ENCODE results near the gene PLEKHA6. TPM values are rescaled to one million over a fixed set of nuclear protein-coding genes. Genes with fewer than 3 reads are reported as not detected.
A peak's percentile ranks its signal among the peaks of the same experiment; 100 is the strongest.

The PLEKHA6 gene
- total RNA-seq, 1 experiment from 2014 or later = 2.1 TPM

- H3K27ac ChIP-seq (ENCODE audit: insufficient read length, low read depth, low read length) = no peak overlapping the region
- H3K9ac ChIP-seq (ENCODE audit: extremely low read depth, insufficient read length, low read length) = peak overlapping the region; percentile 30
- peak overlapping the region; percentile 91 for H2AFZ ChIP-seq (ENCODE audit: low read length)
- peaks cover 17% of the 10 kb centered on the region; the same call in 1 of the 2 replicates for H3K27me3 ChIP-seq (ENCODE audit: insufficient read depth, low read length)
- no peak overlapping the region for H4K5ac ChIP-seq (ENCODE audit: insufficient read length, low read depth, low read length)
- no peak overlapping the region for H3K4ac ChIP-seq (ENCODE audit: low read depth, low read length)
- no peak overlapping the region for H2BK20ac ChIP-seq (ENCODE audit: low read depth, low read length, poor library complexity, severe bottlenecking)
- H2BK15ac ChIP-seq (ENCODE audit: low read depth, low read length) = no peak overlapping the region
- H2BK120ac ChIP-seq (ENCODE audit: low read depth, low read length, poor library complexity, severe bottlenecking) = no peak overlapping the region
- H3K4me1 Mint-ChIP-seq = peaks cover 8 to 9% of the 10 kb centered on the region in 2 experiments
- H3K36me3 Mint-ChIP-seq (ENCODE audit: insufficient read depth in 1 of 3, low read depth in 3 of 3) = no peaks in the 10 kb centered on the region
- H2BK12ac ChIP-seq (ENCODE audit: insufficient read length, low read depth, low read length) = no peak overlapping the region
- H3K79me2 ChIP-seq (ENCODE audit: insufficient read depth, low read length) = no peaks in the 10 kb centered on the region
- no peak overlapping the region for H3K18ac ChIP-seq (ENCODE audit: insufficient read length, low read depth, low read length)
- H3K79me1 ChIP-seq (ENCODE audit: insufficient read depth, low read depth, low read length, poor library complexity, severe bottlenecking) = no peaks in the 10 kb centered on the region
- H3K9me3 Mint-ChIP-seq = no peaks in the 10 kb centered on the region
- peaks cover 2% of the 10 kb centered on the region for H4K20me1 ChIP-seq (ENCODE audit: control insufficient read depth, insufficient read depth, insufficient read length)
- TF ChIP-seq CTCF (conservative IDR thresholded peaks at IDR 0.05) = no peak; the same call in 2 of the 3 replicates
- H2AK5ac ChIP-seq (ENCODE audit: insufficient read length, low read length) = no peak overlapping the region
- peaks cover 36% of the 10 kb centered on the region for H3K27me3 Mint-ChIP-seq (ENCODE audit: low read depth)
- H4K91ac ChIP-seq (ENCODE audit: insufficient read length, low read depth, low read length) = no peak overlapping the region
- no peaks in the 10 kb centered on the region for H3K9me3 ChIP-seq (ENCODE audit: control insufficient read depth, low read depth, low read length)
- no CpG with 5 or more reads among the region's 55 CpGs for WGBS (ENCODE audit: extremely low coverage, insufficient read length, low lambda C conversion rate)
- H3K23me2 ChIP-seq (ENCODE audit: insufficient read length, low read depth, low read length, poor library complexity, severe bottlenecking) = peaks cover 10% of the 10 kb centered on the region
- no peak overlapping the region for H3K56ac ChIP-seq (ENCODE audit: insufficient read length, low read depth, low read length)
- H3T11ph ChIP-seq (ENCODE audit: low read length) = no peak overlapping the region
- peak overlapping the region in 1 of 3 experiments; percentile 66; a peak in 1 of 7 replicates for H3K27ac Mint-ChIP-seq
- H3K4me3 Mint-ChIP-seq = peak overlapping the region; percentile 72 to 86
- H4K8ac ChIP-seq (replicated peaks; ENCODE audit: insufficient read length, low read depth, low read length) = no peak overlapping the region
- no peak overlapping the region for H3K23ac ChIP-seq (ENCODE audit: insufficient read length, low read depth, low read length)
- peak overlapping the region; percentile 60 for H3K4me2 ChIP-seq (ENCODE audit: insufficient read depth, insufficient read length, low read length)
- peak; percentile 79 for DNase-seq
- peaks cover 2% of the 10 kb centered on the region; the same call in 1 of the 2 replicates for H3K4me1 ChIP-seq (ENCODE audit: insufficient read depth, low read length)
- no peak overlapping the region for H2BK5ac ChIP-seq (ENCODE audit: insufficient read length, low read length)
- H3K14ac ChIP-seq (ENCODE audit: insufficient read depth, low read length) = peak overlapping the region; percentile 74
These were observed 18.3 kb upstream of the PLEKHA6 start for GRCh38 chr1:204377800-204378668.
